Measurements from ENCODE around the gene G0S2.

The G0S2 gene

GRCh38 chr1:209635850-209636249, 39.4 kb upstream of the G0S2 start:
- DNase-seq (ENCODE audit: low read depth in 1 of 2, low spot score in 1 of 2), result no peak
- in situ Hi-C loops (cut with HindIII; ENCODE audit: low pct_unique_long_range_greater_than_20kb, low sequenced_read_pairs), result no loop called here
- TF ChIP-seq JUND (IDR thresholded peaks at IDR 0.05; ENCODE audit: low read depth), result no peak

- in situ Hi-C loops (cut with HindIII; ENCODE audit: low pct_unique_long_range_greater_than_20kb, low sequenced_read_pairs), result no loop called here
- DNase-seq (ENCODE audit: low read depth in 1 of 2, low spot score in 1 of 2), result no peak
- no peak for TF ChIP-seq JUND (IDR thresholded peaks at IDR 0.05; ENCODE audit: low read depth)
Observed at GRCh38 chr1:209641832-209642172, 33.4 kb upstream of the G0S2 start.

GRCh38 chr1:209642816-209643215, 32.4 kb upstream of the G0S2 start:
- in situ Hi-C loops (cut with HindIII; ENCODE audit: low pct_unique_long_range_greater_than_20kb, low sequenced_read_pairs), result no loop called here
- no peak for TF ChIP-seq JUND (IDR thresholded peaks at IDR 0.05; ENCODE audit: low read depth)
- peak in 1 of 2 experiments; percentile 45 for DNase-seq (ENCODE audit: low read depth in 1 of 2, low spot score in 1 of 2)

DNA sequence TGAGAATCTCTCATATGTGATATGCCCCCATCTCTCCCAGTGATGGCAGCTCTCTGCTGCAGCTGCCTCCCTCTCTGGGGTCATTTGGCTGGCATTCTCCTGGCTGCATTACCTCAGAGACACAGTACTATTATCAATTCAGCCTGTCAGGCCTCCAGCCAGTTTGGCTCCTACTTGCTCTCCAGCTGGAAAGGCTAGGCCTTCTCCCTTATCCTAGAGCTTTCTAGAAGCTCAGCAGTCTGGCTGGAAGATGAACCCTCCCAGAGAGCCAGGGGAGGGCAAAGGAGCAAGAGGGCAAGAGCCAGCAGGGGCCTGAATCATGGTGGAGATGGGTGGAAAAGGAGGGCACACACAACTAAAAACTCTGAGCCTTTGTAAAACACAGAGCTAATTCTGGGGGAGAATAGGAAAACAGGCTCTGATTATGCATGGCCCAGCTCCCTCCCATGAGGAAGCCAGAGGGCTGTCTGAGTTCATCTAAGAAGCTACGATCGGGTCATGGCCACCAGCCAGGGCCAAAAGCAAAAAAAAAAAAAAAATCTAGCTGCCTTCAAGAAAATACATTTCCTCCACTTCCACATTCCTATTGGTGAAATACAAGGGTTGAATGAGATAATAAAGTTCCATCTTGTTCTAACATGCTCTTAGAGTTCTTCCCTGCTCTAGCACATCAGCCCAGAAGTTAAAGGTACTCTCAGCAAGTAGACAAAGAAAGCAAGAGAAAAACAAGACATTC, 31.8 kb upstream of the G0S2 start:
- TF ChIP-seq JUND (IDR thresholded peaks at IDR 0.05; ENCODE audit: low read depth), result no peak
- no peak for DNase-seq (ENCODE audit: low read depth in 1 of 2, low spot score in 1 of 2)
- in situ Hi-C loops (cut with HindIII; ENCODE audit: low pct_unique_long_range_greater_than_20kb, low sequenced_read_pairs), result no loop called here

DNA sequence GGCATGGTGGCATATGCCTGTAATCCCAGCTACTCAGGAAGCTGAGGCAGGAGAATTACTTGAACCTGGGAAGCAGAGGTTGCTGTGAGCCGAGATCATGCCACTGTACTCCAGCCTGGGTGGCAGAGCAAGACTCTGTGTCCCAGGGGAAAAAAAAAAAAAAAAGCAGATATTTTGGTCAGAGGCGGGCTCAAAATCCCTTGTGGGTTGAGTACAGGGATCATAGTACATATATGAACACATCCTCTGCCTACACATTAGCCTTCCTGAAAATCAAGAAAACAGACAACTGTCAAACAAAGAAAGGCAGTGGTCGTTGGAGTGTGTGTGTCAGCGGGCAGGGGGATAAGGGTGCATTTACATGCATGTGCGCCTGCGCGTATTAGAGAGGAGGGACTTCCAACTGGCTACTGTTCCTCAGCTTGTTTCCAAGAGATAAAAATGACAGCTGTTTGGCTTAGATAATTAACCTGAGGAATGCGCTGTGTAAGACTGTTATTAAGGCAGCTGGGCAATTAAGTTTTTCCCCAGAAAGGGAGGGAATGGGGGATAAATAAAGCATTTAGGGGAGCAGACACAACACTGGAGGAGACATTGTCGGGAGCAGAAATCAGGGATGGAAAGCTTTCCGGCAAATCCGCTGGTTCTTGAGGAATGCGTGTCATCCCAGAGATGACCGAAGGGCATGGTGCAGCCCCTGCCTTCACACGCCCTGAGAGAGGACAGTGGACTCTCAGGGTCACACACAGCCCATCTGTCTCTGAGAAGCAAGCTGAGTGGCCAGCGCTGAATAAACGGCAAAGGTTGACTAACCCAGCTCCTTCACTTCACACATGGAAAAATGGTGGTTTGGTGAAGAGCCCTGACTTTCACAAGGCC, 29.4 kb upstream of the G0S2 start:
- TF ChIP-seq JUND (IDR thresholded peaks at IDR 0.05; ENCODE audit: low read depth), result no peak
- no peak for DNase-seq (ENCODE audit: low read depth in 1 of 2, low spot score in 1 of 2)
- in situ Hi-C loops (cut with HindIII; ENCODE audit: low pct_unique_long_range_greater_than_20kb, low sequenced_read_pairs), result no loop called here

- DNase-seq (ENCODE audit: low read depth in 1 of 2, low spot score in 1 of 2), result no peak
- in situ Hi-C loops (cut with HindIII; ENCODE audit: low pct_unique_long_range_greater_than_20kb, low sequenced_read_pairs), result no loop called here
- TF ChIP-seq JUND (IDR thresholded peaks at IDR 0.05; ENCODE audit: low read depth), result no peak
Observed at GRCh38 chr1:209646558-209646957, 28.7 kb upstream of the G0S2 start.

GRCh38 chr1:209647156-209647555, 28.1 kb upstream of the G0S2 start:
- in situ Hi-C loops (cut with HindIII; ENCODE audit: low pct_unique_long_range_greater_than_20kb, low sequenced_read_pairs), result no loop called here
- no peak for TF ChIP-seq JUND (IDR thresholded peaks at IDR 0.05; ENCODE audit: low read depth)

GRCh38 chr1:209648346-209648745, 26.9 kb upstream of the G0S2 start:
- no peak for DNase-seq (ENCODE audit: low read depth in 1 of 2, low spot score in 1 of 2)
- TF ChIP-seq JUND (IDR thresholded peaks at IDR 0.05; ENCODE audit: low read depth), result no peak
- in situ Hi-C loops (cut with HindIII; ENCODE audit: low pct_unique_long_range_greater_than_20kb, low sequenced_read_pairs), result no loop called here

More at GRCh38 chr1:209647156-209647555, 28.1 kb upstream of the G0S2 start:
- DNase-seq (ENCODE audit: low read depth in 1 of 2, low spot score in 1 of 2), result no peak

- in situ Hi-C loops (cut with HindIII; ENCODE audit: low pct_unique_long_range_greater_than_20kb, low sequenced_read_pairs), result no loop called here
- no peak for TF ChIP-seq JUND (IDR thresholded peaks at IDR 0.05; ENCODE audit: low read depth)
- no peak for DNase-seq (ENCODE audit: low read depth in 1 of 2, low spot score in 1 of 2)
Observed at GRCh38 chr1:209648931-209649776, 26.1 kb upstream of the G0S2 start.

- in situ Hi-C loops (cut with HindIII; ENCODE audit: low pct_unique_long_range_greater_than_20kb, low sequenced_read_pairs), result no loop called here
- no peak for TF ChIP-seq JUND (IDR thresholded peaks at IDR 0.05; ENCODE audit: low read depth)
Observed at GRCh38 chr1:209650454-209650853, 24.8 kb upstream of the G0S2 start.

DNA sequence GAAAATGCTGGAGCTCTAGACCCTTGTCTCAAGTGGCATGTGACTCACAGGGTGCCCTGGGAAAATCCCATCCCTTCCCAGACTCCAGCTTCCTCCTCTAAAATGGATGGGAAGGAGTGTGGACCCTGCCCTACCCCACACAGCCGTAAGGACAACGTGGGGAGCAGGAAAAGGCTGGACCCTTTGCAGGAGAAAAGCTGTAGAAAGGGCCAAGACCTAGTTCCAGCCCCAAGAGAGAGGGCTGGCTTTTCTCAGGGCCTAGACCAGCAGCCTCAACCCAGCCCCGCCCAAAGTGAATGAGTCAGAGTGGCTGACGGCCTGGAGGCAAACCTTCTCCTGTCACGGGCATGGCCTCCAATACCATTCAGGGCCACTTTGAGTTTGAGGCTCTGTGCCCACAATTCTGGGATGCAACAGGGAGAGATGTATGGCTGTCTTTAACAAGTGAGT, 24.0 kb upstream of the G0S2 start:
- TF ChIP-seq JUND (IDR thresholded peaks at IDR 0.05; ENCODE audit: low read depth), result no peak
- in situ Hi-C loops (cut with HindIII; ENCODE audit: low pct_unique_long_range_greater_than_20kb, low sequenced_read_pairs), result no loop called here
- DNase-seq (ENCODE audit: low read depth in 1 of 2, low spot score in 1 of 2), result peak in 1 of 2 experiments; percentile 79

More at GRCh38 chr1:209650454-209650853, 24.8 kb upstream of the G0S2 start:
- no peak for DNase-seq (ENCODE audit: low read depth in 1 of 2, low spot score in 1 of 2)

GRCh38 chr1:209652121-209652735, 23.0 kb upstream of the G0S2 start, which contains the start of gene LAMB3:
LAMB3 (minus strand) TSS chr1:209652425; CDS start chr1:209650944, 1,481 bp downstream.
- no peak for DNase-seq (ENCODE audit: low read depth in 1 of 2, low spot score in 1 of 2)
- in situ Hi-C loops (cut with HindIII; ENCODE audit: low pct_unique_long_range_greater_than_20kb, low sequenced_read_pairs), result no loop called here
- no peak for TF ChIP-seq JUND (IDR thresholded peaks at IDR 0.05; ENCODE audit: low read depth)

Data from T47D (cell line).